ENCODE results near the gene FOXN1. TPM values are rescaled to one million over a fixed set of nuclear protein-coding genes. Genes with fewer than 3 reads are reported as not detected.

Gene FOXN1
- total RNA-seq, 1 donor from 2014 or later = not detected

- no peak overlapping the region for H3K4me3 ChIP-seq (ENCODE audit: low read depth, low read length)
- H3K36me3 ChIP-seq (ENCODE audit: control insufficient read depth, insufficient read depth, low read length) = peaks cover 14% of the 10 kb centered on the region
- no peak for TF ChIP-seq CTCF (IDR thresholded peaks at IDR 0.05; ENCODE audit: insufficient read depth, low read length, severe bottlenecking)
- no peaks in the 10 kb centered on the region for H3K27me3 ChIP-seq (ENCODE audit: control insufficient read depth, insufficient read depth, low read length)
- DNase-seq (ENCODE audit: low read depth) (no peak), FAIRE-seq (no peak)
These were observed 73.4 kb downstream of the FOXN1 start for GRCh38 chr17:28579526-28579925.

GRCh38 chr17:28580959-28581358 is 74.8 kb downstream of the FOXN1 start:
- FAIRE-seq = no peak
- H3K36me3 ChIP-seq (ENCODE audit: control insufficient read depth, insufficient read depth, low read length) = peaks cover 18% of the 10 kb centered on the region
- no peaks in the 10 kb centered on the region for H3K27me3 ChIP-seq (ENCODE audit: control insufficient read depth, insufficient read depth, low read length)
- no peak overlapping the region for H3K4me3 ChIP-seq (ENCODE audit: low read depth, low read length)
- DNase-seq (ENCODE audit: low read depth) = no peak
- TF ChIP-seq CTCF (IDR thresholded peaks at IDR 0.05; ENCODE audit: insufficient read depth, low read length, severe bottlenecking) = no peak

GRCh38 chr17:28582513-28582912 is 76.4 kb downstream of the FOXN1 start:
- no peak for DNase-seq (ENCODE audit: low read depth)
- FAIRE-seq = no peak
- Histone ChIP-seq H3K4me3 (ENCODE audit: low read depth, low read length) (no peak overlapping the region), H3K27me3 (ENCODE audit: control insufficient read depth, insufficient read depth, low read length) (no peaks in the 10 kb centered on the region), H3K36me3 (ENCODE audit: control insufficient read depth, insufficient read depth, low read length) (peaks cover 20% of the 10 kb centered on the region)
- TF ChIP-seq CTCF (IDR thresholded peaks at IDR 0.05; ENCODE audit: insufficient read depth, low read length, severe bottlenecking) = no peak

GRCh38 chr17:28584434-28584833 is 78.3 kb downstream of the FOXN1 start:
- H3K4me3 ChIP-seq (ENCODE audit: low read depth, low read length) = no peak overlapping the region
- no peak for TF ChIP-seq CTCF (IDR thresholded peaks at IDR 0.05; ENCODE audit: insufficient read depth, low read length, severe bottlenecking)
- H3K27me3 ChIP-seq (ENCODE audit: control insufficient read depth, insufficient read depth, low read length) = no peaks in the 10 kb centered on the region
- DNase-seq (ENCODE audit: low read depth) (no peak), FAIRE-seq (no peak)
- H3K36me3 ChIP-seq (ENCODE audit: control insufficient read depth, insufficient read depth, low read length) = peaks cover 20% of the 10 kb centered on the region

GRCh38 chr17:28585851-28586250 is 79.7 kb downstream of the FOXN1 start:
- no peak for FAIRE-seq
- H3K36me3 ChIP-seq (ENCODE audit: control insufficient read depth, insufficient read depth, low read length) = peaks cover 18% of the 10 kb centered on the region

More at GRCh38 chr17:28585851-28586250, 79.7 kb downstream of the FOXN1 start:
- H3K4me3 ChIP-seq (ENCODE audit: low read depth, low read length) = no peak overlapping the region
- DNase-seq (ENCODE audit: low read depth) = no peak
- no peak for TF ChIP-seq CTCF (IDR thresholded peaks at IDR 0.05; ENCODE audit: insufficient read depth, low read length, severe bottlenecking)
- H3K27me3 ChIP-seq (ENCODE audit: control insufficient read depth, insufficient read depth, low read length) = no peaks in the 10 kb centered on the region

Other genes starting within 250 kb of the FOXN1 start
- 1.5 and 8.2 TPM in 2 replicates for gene TMEM97, start 187.1 kb upstream of the FOXN1 start, total RNA-seq
- gene IFT20, start 170.9 kb upstream of the FOXN1 start, total RNA-seq = 37.8 and 43.7 TPM in 2 replicates
- gene TNFAIP1, start 170.6 kb upstream of the FOXN1 start, total RNA-seq = 29.0 and 40.7 TPM in 2 replicates
- 59.8 and 67.5 TPM in 2 replicates for gene POLDIP2, start 148.8 kb upstream of the FOXN1 start, total RNA-seq
- gene SEBOX, start 141.1 kb upstream of the FOXN1 start, total RNA-seq = not detected in 2 replicates
- gene VTN, start 136.0 kb upstream of the FOXN1 start, total RNA-seq = under 0.01 TPM in 2 replicates
- 0.26 and 0.53 TPM in 2 replicates for gene SARM1, start 134.7 kb upstream of the FOXN1 start, total RNA-seq
- 1.9 and 5.0 TPM in 2 replicates for gene SLC46A1, start 100.1 kb upstream of the FOXN1 start, total RNA-seq
- not detected in 2 replicates for gene SLC13A2, start 32.7 kb upstream of the FOXN1 start, total RNA-seq
- 21.9 and 22.8 TPM in 2 replicates for gene UNC119, start 46.3 kb downstream of the FOXN1 start, total RNA-seq
- 25.5 and 36.0 TPM in 2 replicates for gene PIGS, start 65.2 kb downstream of the FOXN1 start, total RNA-seq
- gene ALDOC, start 70.5 kb downstream of the FOXN1 start, total RNA-seq = 39.3 and 53.4 TPM in 2 replicates
- gene SPAG5, start 92.7 kb downstream of the FOXN1 start, total RNA-seq = 1.3 and 2.0 TPM in 2 replicates
- 6.6 and 11.8 TPM in 2 replicates for gene RSKR, start 107.8 kb downstream of the FOXN1 start, total RNA-seq
- gene BLTP2, start 138.8 kb downstream of the FOXN1 start, total RNA-seq = 164 and 168 TPM in 2 replicates
- gene SDF2, start 155.6 kb downstream of the FOXN1 start, total RNA-seq = 50.8 and 70.4 TPM in 2 replicates
- 23.2 and 32.9 TPM in 2 replicates for gene SUPT6H, start 155.9 kb downstream of the FOXN1 start, total RNA-seq
- 0.26 and 0.64 TPM in 2 replicates for gene PROCA1, start 205.5 kb downstream of the FOXN1 start, total RNA-seq
- 42.5 and 68.7 TPM in 2 replicates for gene RAB34, start 211.5 kb downstream of the FOXN1 start, total RNA-seq
- 928 and 1,097 TPM in 2 replicates for gene RPL23A, start 213.6 kb downstream of the FOXN1 start, total RNA-seq
- gene TLCD1, start 219.9 kb downstream of the FOXN1 start, total RNA-seq = 6.5 and 7.4 TPM in 2 replicates
- 3.1 and 3.2 TPM in 2 replicates for gene NEK8, start 222.4 kb downstream of the FOXN1 start, total RNA-seq
- 32.0 and 36.6 TPM in 2 replicates for gene TRAF4, start 237.7 kb downstream of the FOXN1 start, total RNA-seq